ENCODE results near the gene MSMP.

Gene MSMP

GRCh38 chr9:35729700-35730485 lies 24.2 kb downstream of the MSMP start:
- H3K4me3 ChIP-seq (ENCODE audit: low read depth, low read length), result peak overlapping the region; percentile 86
- peak; percentile 70 for TF ChIP-seq CTCF (IDR thresholded peaks at IDR 0.05; ENCODE audit: low read depth, low read length)

GRCh38 chr9:35729101-35729500 lies 25.0 kb downstream of the MSMP start:
- TF ChIP-seq CTCF (IDR thresholded peaks at IDR 0.05; ENCODE audit: low read depth, low read length), result no peak
- peak overlapping the region; percentile 86 for H3K4me3 ChIP-seq (ENCODE audit: low read depth, low read length)

- TF ChIP-seq CTCF (IDR thresholded peaks at IDR 0.05; ENCODE audit: low read depth, low read length), result no peak
- peak overlapping the region; percentile 86 for H3K4me3 ChIP-seq (ENCODE audit: low read depth, low read length)
These were observed 25.8 kb downstream of the MSMP start for GRCh38 chr9:35728041-35728971.

- TF ChIP-seq CTCF (IDR thresholded peaks at IDR 0.05; ENCODE audit: low read depth, low read length), result no peak
- peak overlapping the region; percentile 86 for H3K4me3 ChIP-seq (ENCODE audit: low read depth, low read length)
These were observed 26.4 kb downstream of the MSMP start for GRCh38 chr9:35727676-35728040.

- TF ChIP-seq CTCF (IDR thresholded peaks at IDR 0.05; ENCODE audit: low read depth, low read length), result peak; percentile 12; the same call in 1 of the 2 replicates
- H3K4me3 ChIP-seq (ENCODE audit: low read depth, low read length), result peak overlapping the region; percentile 86
These were observed 27.1 kb downstream of the MSMP start for GRCh38 chr9:35726931-35727330.

- TF ChIP-seq CTCF (IDR thresholded peaks at IDR 0.05; ENCODE audit: low read depth, low read length), result no peak
- no peak overlapping the region for H3K4me3 ChIP-seq (ENCODE audit: low read depth, low read length)
These were observed 28.7 kb downstream of the MSMP start for GRCh38 chr9:35725362-35725761.

GRCh38 chr9:35723908-35724307 lies 30.2 kb downstream of the MSMP start:
- TF ChIP-seq CTCF (IDR thresholded peaks at IDR 0.05; ENCODE audit: low read depth, low read length), result no peak
- H3K4me3 ChIP-seq (ENCODE audit: low read depth, low read length), result no peak overlapping the region

All from WI38 (cell line).